Fibroblast of villous mesenchyme (primary cell): ENCODE results near the gene TNIK. TPM values are rescaled to one million over a fixed set of nuclear protein-coding genes. Genes with fewer than 3 reads are reported as not detected.
A peak's percentile ranks its signal among the peaks of the same experiment; 100 is the strongest.

Source experiments
- DNase-seq: peaks from one replicate; pipeline ENCODE4 v3.0.0-alpha.2; 2010; ENCODE audit warnings: low read depth
- H3K4me3 ChIP-seq: 2 replicates; pipeline ENCODE4 v1.5.1; 2011; ENCODE audit warnings: low read depth, mild to moderate bottlenecking, low read length
- total RNA-seq: library from RNA; depleted of rRNA; stranded (reverse); fragments of >200 nt; gene quantifications from 2 replicates; pipeline ENCODE4 v1.2.3, GENCODE V29; 2012
- TF ChIP-seq, protein P1 (sequence below): IDR thresholded peaks from 2 replicates; pipeline ENCODE4 v1.5.1; 2012; ENCODE audit warnings: low read depth, mild to moderate bottlenecking, low read length; ENCODE audit not compliant: insufficient read depth

Gene TNIK
- total RNA-seq, 1 donor = 5.2 TPM

DNA sequence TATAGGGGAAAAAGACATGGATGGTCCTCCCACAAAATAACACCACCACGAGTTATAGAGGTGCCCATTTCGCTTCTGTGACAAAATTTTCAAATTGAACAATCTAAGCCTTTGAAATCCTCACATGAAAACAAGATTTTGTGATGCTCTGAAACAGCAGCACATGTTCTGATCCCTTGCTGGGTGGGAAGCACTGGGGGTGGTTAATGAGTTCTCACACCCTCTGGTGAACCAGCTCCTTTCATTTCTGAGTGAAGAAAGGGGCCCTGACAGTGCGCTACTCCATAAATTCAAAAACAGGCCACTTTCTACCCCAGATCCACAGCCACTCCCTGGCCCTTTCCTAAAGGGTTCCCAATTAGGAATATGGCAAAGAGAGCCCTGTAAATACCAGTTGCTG lies 129.3 kb downstream of the TNIK start:
- TF ChIP-seq, protein P1, sequence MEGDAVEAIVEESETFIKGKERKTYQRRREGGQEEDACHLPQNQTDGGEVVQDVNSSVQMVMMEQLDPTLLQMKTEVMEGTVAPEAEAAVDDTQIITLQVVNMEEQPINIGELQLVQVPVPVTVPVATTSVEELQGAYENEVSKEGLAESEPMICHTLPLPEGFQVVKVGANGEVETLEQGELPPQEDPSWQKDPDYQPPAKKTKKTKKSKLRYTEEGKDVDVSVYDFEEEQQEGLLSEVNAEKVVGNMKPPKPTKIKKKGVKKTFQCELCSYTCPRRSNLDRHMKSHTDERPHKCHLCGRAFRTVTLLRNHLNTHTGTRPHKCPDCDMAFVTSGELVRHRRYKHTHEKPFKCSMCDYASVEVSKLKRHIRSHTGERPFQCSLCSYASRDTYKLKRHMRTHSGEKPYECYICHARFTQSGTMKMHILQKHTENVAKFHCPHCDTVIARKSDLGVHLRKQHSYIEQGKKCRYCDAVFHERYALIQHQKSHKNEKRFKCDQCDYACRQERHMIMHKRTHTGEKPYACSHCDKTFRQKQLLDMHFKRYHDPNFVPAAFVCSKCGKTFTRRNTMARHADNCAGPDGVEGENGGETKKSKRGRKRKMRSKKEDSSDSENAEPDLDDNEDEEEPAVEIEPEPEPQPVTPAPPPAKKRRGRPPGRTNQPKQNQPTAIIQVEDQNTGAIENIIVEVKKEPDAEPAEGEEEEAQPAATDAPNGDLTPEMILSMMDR = no peak
- no peak overlapping the region for H3K4me3 ChIP-seq
- no peak for DNase-seq

DNA sequence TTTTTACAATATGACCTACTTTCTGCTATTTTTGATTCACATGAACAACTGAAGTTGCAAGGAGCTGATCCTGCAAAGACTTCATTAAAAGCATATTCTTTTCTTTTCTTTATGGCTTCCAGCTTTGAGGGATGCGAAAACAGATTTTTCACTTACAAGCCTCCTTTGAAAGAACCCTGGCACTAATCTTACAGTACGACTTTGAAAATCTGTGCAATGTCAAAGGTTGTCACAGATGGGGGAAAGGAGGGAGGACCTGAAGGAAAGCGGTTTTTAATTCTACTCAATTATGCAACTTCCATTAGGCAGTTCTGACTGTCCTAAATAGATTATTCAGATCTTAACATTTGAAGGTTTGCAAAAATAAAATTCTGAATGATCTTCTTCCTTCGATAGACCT lies 130.5 kb downstream of the TNIK start:
- DNase-seq = no peak
- H3K4me3 ChIP-seq = no peak overlapping the region
- TF ChIP-seq, protein P1 = no peak

DNA sequence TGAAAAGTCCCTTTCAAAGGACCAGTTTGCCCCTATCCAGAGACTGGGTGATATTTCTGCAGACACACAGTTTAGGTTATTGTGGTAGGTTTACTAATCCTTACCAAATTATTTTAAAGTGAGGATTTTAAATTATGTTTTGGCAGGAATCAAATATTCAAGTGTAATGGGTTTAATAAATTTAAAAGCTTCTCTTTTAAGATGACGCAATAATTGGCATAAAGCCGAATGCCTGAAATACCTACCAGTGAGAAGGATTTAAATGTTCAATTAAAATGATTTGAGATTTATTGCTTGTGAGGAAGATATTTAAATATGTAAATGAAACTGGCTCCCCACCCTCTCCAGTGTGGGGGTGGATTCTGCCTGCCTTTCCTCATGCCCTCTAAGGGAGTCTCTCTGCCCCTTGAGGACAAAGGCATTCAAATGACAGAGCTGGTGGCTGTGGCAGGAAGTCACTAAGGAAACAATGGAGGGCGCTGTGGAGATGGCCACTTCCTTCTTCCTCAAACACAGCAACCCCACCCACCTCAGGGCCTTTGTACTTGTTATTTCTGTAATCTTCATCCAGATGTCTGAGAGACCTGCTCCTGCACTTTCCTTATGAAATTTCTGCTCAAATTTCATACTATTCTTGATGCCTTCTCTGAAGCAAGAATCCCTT lies 131.7 kb downstream of the TNIK start:
- DNase-seq = no peak
- H3K4me3 ChIP-seq = no peak overlapping the region
- TF ChIP-seq, protein P1 = no peak

DNA sequence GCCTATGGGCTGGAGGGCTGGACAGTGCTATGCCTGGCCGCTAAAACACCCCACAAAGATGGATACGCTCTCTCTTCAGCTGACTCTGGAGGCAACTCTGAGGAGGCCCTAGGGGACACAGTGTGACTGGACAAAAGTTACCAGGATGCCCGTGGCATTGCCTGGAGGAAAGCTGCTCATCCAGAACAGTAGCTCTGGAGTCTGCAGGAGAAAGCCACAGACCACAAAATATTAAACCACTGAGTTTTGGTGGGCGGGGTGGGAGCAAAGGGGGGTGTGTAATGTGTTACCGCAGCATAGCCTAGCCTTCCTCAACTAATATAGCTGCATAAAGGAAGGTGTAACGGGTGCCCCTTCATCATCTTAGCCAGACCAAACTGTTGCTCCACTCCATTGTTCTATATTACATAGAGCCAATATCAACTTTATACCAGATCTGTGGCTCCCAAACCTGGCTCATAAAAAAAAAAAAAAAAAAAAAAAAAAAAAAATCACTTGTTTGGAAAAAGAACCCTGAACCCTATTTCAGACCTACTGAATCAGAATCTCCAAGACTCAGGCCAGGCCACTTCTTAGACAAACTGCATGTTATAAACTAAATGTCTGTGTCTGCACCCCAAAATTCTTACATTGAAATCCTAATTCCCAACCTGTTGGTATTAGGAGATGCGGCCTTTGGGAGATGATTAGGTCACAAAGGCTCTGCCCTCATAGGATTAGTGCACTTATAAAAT lies 132.6 kb downstream of the TNIK start:
- H3K4me3 ChIP-seq = no peak overlapping the region
- TF ChIP-seq, protein P1 = no peak
- DNase-seq = no peak

DNA sequence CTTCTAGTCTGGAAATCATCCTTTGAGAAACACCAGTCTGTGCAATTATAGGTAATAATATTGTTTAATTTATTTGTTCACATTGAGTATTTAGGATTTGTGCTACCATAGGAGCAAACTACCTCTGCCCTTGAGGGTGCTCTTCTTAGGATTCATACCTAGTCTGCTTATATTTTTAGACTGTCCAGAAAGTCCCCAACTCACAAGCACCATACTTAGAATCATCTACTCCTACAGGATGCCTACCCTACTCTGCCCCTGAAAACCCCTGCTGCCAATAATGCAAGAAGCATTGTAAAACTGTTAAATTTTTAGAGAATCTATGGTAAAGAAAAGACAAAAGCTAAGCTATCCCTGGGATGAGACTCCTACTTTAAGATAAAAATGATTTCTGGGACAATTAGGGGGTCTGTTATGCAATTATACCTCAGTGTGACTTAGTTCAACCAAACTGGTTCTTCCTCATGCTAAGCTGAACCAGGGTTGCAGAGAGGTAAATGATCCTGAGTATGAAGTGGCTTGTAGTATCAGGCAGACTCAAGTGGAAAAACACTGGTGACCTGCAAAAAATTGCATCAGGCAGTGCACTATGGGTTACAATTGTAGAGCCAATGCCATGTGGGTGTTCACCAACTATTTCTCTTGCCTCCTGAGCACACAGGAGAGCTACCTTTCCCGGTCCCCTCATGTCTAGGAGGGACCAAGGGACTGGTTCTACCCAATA lies 133.3 kb downstream of the TNIK start:
- DNase-seq = no peak
- no peak overlapping the region for H3K4me3 ChIP-seq
- TF ChIP-seq, protein P1 = no peak

DNA sequence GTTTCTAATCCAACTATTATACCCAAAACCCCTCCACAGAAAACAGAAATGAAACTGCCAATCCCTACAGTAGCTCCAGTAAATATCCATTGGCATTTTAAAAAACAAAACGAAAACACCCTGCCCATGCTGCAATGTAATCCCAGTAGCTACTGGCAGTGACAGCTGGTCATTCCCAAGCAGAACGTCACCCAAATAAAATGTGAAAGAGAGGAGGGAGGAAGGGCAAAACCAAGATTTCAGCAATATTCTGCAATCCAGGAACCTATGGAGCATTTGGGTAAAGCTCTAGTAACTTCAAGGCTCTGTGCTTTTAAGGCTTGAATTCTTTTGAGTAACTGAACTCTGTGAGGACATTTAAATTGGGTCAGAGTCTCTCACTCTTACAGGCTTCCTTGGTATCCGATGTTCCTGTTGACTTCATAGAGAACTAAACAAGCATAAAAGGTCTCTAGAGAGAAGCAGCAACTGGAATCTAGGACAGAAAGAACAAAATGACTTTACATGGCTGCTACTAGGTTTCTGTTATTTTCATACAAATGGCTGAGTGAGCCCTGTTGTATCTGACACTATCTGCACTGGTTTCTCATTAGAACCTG lies 136.2 kb downstream of the TNIK start:
- no peak overlapping the region for H3K4me3 ChIP-seq
- TF ChIP-seq, protein P1 = no peak
- DNase-seq = peak; percentile 86
